GM12891 (cell line): ENCODE measurements around the gene ATRN.

Source experiments
- PAX5 ChIP-seq: IDR thresholded peaks from 2 replicates; pipeline ENCODE4 v1.6.1; 2011; ENCODE audit warnings: low read length, moderate library complexity, mild to moderate bottlenecking; ENCODE audit not compliant: insufficient read depth, severe bottlenecking
- POLR2A ChIP-seq: IDR thresholded peaks from 2 replicates; pipeline ENCODE4 v1.6.1; 2011; ENCODE audit warnings: low read depth, low read length, control low read depth
- POLR2AphosphoS5 ChIP-seq: IDR thresholded peaks from 2 replicates; pipeline ENCODE4 v1.6.1; 2011; ENCODE audit warnings: low read depth, low read length, control low read depth
- TAF1 ChIP-seq: IDR thresholded peaks from 2 replicates; pipeline ENCODE4 v1.6.1; 2011; ENCODE audit warnings: low read depth, low read length, control low read depth

- TF ChIP-seq POLR2A: no peak
- TF ChIP-seq POLR2AphosphoS5: no peak
- TF ChIP-seq PAX5: no peak
- no peak for TF ChIP-seq TAF1
Measured at GRCh38 chr20:3632311-3633004, 161.6 kb downstream of the ATRN start.
